Measurements from ENCODE around the gene RDH13.

GRCh38 chr19:55042344-55042678, 20.6 kb downstream of the RDH13 start:
- TF ChIP-seq CTCF (IDR thresholded peaks at IDR 0.05) (no peak), POLR2A (IDR thresholded peaks at IDR 0.05) (no peak), EP300 (IDR thresholded peaks at IDR 0.05) (no peak)

Data from ovary (tissue), 3 donors.